Activated CD4-positive, alpha-beta T cell treated with anti-CD3 and anti-CD28 coated beads for 24 hours (primary cell): ENCODE measurements around the gene CDC27.
A peak's percentile ranks its signal among the peaks of the same experiment; 100 is the strongest.
"Not testable (repeated sequence)": the region's sequence is repeated elsewhere in the genome, so short reads cannot be mapped to it uniquely, and the experiment has no call there.

ENCODE experiments used
- DNase-seq, 2 donors: peaks; one replicate each; pipeline ENCODE4 v3.0.0-alpha.2; 2020; ENCODE audit warnings: low read depth in 2 of 2

CDC27 gene, protein sequence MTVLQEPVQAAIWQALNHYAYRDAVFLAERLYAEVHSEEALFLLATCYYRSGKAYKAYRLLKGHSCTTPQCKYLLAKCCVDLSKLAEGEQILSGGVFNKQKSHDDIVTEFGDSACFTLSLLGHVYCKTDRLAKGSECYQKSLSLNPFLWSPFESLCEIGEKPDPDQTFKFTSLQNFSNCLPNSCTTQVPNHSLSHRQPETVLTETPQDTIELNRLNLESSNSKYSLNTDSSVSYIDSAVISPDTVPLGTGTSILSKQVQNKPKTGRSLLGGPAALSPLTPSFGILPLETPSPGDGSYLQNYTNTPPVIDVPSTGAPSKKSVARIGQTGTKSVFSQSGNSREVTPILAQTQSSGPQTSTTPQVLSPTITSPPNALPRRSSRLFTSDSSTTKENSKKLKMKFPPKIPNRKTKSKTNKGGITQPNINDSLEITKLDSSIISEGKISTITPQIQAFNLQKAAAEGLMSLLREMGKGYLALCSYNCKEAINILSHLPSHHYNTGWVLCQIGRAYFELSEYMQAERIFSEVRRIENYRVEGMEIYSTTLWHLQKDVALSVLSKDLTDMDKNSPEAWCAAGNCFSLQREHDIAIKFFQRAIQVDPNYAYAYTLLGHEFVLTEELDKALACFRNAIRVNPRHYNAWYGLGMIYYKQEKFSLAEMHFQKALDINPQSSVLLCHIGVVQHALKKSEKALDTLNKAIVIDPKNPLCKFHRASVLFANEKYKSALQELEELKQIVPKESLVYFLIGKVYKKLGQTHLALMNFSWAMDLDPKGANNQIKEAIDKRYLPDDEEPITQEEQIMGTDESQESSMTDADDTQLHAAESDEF

DNA sequence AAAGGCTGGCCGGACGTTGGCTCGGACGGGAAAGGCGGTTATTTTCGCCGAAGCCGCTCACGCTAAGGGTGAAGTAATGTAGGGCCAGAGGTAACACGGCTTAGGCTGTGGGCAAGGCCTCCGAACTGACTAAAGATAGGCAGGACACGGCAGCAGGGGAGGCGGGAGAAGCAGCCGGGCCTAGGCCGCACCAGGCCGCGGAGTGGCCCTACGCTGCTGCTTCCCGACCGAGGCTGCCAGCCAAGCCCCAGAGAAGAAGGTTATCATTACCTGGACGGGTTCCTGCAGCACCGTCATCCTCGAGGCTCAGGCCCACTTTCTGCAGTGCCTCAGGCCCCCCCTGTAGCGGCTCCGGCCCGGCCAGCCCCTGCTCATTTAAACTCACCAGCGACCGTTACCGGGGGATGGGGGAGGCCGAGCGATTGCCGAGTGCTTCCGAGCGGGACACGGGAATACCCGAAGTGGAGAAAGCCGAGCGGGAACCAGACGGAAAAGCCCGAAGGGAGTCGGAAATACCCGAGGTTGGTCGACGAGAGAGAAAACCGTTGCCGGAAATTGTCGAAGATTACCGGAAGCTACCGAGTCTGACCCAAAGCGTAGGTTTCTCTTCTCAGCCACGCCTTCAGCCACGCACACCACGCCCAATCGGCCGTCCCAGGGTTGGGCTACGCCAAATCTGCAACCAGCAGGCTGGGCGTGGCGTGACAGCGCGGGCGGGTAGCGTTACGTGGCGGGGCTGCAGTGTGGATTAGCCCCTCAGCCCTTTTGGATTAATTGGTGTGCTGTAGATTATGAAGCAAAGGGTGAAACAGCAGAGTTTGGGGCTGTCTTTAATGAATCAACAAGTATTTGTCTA, at the start of gene CDC27:
CDC27 (minus strand) TSS at position 420 of the 856 bp plus-strand sequence; CDS start at position 297, 123 bp downstream.
- DNase-seq: peak; percentile 100

DNA sequence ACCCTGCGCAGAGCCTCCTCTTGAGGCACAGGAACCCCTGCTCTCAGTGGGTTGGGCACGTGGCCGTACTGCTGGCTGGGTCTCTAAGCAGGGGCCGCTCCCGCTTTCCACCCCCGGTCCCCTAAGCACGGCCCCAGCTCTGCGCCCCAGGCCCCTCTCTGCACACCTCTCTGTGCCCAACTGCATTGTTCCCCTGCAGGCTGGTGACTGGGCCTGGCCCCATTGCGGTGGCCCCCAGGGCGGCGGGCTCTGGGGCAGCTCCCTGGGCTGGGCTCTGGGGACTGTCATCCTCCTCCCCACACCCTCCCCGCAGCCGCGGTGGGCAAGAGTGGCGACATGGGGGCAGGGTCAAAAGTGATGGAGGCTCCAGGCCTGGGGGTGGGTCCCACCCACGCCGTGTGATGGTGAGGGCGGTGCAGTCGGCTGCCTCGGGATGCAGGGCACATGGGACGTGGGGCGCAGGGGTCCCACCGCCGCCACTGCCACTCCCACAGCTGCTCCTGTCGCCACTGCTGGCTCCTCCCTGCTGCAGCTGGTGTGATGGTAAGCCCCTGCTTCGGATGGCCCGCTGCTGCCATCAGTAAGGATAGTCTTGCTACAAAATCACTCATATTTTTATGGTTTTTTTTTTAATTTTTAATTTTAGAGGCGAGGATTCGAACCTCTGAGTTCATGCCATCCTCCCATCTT, 49.4 kb upstream of the CDC27 start:
- DNase-seq: no peak

DNA sequence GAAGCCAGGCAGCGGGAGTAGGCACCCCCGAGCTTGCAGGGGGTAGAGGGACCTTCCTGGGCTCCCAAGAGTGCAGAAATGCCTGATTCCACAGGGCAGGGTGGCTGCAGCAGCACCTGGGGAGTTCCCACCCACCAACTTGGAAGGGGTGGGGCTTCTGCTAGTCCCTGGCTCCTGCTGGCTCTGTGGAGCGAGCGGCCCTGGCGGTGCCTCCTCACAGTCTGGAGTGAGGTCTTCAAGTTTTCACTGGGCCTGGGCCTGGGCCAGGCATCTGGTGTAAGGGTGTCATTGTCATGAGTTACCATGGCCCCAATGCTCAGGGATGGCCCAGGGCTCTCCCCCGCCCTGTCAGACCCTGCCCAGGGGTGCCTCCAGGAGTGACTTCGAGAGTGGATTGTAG, 48.7 kb upstream of the CDC27 start:
- no peak for DNase-seq

DNA sequence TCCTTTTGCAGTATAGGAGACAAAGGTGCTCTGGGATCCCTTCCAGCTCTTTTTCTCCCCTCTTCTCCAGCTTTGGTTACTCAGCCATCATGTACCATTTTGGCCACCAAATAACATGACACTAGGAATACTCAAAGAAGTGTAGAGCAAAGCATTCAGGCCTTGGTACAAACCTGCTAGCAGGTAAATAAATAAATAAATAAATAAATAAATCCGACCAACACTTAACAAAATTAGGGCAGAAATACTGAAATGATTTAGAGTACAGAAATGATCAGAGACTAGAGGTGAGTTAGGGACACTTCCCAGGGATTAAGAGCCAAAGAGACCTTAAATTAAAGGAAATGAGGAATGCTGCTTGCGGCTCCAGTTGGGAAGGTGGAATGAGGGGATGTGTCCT, 46.8 kb upstream of the CDC27 start:
- no peak for DNase-seq

GRCh38 chr17:47235506-47235905, 46.4 kb upstream of the CDC27 start:
- no peak for DNase-seq

DNA sequence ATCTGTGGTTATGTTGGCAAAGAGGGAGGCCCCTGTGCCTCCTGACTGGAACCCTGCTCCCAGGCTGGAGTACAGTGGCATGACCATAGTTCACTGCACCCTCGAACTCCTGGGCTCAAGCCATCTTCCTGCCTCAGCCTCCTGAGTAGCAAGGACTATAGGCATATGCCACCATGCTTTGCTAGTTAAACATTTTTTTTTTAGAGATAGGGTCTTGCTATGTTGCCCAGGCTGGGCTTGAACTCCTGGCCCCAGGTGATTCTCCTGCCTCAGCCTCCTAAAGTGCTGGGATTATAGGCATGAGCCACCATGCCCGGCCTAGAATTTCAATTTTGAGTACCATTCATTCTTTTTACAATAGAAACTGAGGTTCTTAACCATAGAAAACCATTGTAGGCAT, 43.4 kb upstream of the CDC27 start:
- no peak for DNase-seq

- DNase-seq: no peak
Measured at GRCh38 chr17:47231866-47232265, 42.8 kb upstream of the CDC27 start.

GRCh38 chr17:47231334-47231733, 42.2 kb upstream of the CDC27 start:
- DNase-seq: no peak

- no peak for DNase-seq
Measured at GRCh38 chr17:47230864-47231263, 41.8 kb upstream of the CDC27 start.

- DNase-seq: peak; percentile 58 to 72
Measured at GRCh38 chr17:47229535-47230443, 40.7 kb upstream of the CDC27 start.

GRCh38 chr17:47227862-47228261, 38.8 kb upstream of the CDC27 start:
- DNase-seq: no peak

DNA sequence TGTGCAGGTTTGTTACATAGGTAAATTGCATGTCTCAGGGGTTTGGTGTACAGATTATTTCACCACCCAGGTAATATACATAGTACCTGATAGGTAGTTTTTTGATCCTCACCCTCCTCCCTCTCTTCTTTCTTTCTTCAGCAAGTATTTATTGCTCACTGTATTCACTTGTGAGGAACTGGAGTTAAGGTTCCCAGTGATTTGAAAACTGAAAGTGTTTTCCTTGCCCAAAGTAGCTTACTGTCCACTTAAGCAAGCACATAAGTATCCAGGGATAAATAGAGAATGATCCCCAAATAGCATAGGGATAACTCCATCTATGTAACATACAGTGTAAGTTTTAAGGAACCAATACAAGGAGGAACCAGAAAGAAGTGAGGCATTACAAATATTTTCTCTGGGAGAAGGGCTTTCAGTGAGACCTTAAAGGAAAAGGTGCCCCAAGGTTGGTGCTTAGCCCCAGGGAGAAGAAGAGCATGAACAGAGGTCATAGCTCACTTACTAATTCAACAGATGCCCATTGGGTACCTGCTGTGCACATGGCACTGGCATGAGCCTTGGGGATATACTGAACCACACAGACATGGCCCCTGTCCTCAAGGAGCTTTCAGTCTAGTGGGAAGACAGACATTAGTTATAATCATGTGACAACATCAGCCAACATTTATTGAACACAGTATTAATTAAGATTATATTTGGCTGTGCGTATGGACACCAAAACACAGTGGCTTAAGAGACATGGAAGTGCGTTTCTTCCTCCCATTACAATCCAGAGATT, 37.0 kb upstream of the CDC27 start:
- DNase-seq: no peak

DNA sequence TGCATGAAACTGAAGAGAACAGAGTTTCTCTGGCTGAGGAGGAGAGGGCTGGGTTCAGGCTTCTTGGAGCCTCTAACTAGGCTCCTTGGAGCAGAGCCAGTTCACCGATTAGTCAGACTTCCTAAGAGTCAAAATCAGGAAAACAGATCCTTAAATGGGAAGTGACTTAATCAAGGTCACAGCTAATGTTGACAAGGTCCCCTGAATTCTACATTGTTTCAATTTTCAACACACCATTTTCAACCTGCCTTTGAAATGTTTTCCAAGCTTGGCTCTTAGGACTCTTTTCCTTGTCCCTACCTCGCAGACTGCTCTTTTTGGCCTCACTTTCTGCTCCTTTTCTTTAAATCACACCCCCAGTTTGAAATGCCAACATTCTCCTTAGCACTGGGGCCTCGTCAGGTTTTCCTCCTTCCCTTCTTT, 36.4 kb upstream of the CDC27 start:
- DNase-seq: no peak

DNA sequence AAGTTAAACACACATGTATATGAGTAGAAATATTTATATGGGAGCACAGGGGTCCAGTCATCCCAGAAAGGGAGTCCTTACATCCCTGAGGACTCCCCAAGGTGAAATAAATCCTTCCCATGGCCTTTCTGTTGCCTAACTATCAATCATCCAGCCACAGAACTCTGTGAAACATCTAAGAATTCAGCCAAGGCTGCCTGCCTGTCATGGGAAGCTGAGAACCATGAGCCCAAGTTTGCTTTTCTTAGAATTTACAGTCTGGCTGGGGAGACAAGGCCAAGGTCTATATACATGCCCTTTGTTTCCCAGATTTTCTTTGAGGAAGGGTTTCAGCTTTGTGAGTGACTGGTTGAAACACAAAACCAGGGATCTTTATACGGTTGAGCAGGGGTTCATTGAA, 35.9 kb upstream of the CDC27 start:
- DNase-seq: no peak

- DNase-seq: not testable (repeated sequence)
Measured at GRCh38 chr17:47224077-47224476, 35.0 kb upstream of the CDC27 start.

- no peak for DNase-seq
Measured at GRCh38 chr17:47223460-47223859, 34.4 kb upstream of the CDC27 start.

GRCh38 chr17:47223007-47223406, 33.9 kb upstream of the CDC27 start:
- no peak for DNase-seq

GRCh38 chr17:47222047-47222446, 33.0 kb upstream of the CDC27 start:
- no peak for DNase-seq

DNA sequence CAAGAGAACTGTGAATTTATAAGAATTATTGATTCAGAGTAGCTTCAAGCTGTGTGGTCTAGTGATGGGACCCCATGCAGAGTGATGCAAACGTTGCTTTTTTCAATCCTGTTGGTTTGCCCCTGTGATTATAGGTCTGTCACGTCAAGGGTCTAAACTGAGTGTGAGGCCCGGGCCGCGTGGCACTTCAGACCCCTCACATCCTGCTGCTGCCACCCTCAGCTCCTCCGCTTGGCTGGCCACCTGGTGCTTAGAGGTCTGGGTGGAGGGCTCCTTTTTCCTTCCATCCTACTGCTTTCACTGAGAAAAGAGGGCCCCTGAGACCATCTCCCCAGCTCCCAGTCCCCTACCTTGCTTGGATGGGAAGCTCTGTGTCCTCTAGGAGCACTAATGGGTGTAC, 32.1 kb upstream of the CDC27 start:
- DNase-seq: no peak
